ENCODE results near the gene SGCD.

Gene SGCD

DNA sequence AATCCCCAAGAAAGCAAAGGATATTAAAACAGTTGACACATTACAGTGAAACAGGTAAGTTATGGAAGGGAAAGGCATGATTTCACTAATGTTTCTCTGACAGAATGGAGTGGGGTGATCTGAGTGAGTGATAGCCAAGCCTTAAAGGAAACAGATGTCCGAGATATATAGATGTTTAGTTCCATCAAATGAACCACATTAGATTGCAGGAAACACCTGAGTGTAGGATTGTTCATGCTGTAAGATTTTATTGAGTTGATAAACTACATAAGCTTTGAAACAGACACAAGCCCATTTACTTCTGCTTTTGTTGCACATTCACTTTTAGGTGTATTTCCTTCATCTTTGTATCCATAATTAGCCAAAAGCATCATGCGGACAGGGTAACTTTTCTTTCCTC, 356.0 kb downstream of the SGCD start:
- in situ Hi-C loops (cut with HindIII; ENCODE audit: low sequenced_read_pairs) = no loop called here

DNA sequence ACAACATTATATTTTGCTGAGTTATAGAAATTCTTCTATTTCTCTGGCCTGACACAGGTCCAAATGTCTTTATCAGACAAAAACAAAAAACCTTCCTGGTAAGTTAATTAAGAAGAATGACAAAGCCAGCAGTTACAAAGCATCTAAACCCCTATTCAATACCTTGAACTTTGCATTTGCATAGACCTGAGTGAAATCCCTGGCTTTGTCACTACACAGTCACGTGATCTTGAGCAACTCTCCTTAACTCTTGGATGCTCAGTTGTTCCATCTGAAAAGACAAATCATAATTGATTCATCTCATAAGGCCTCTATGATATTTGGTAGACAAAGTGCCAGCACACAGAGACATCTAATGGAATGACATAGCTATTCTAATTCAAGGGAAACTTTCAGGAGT, 356.5 kb downstream of the SGCD start:
- in situ Hi-C loops (cut with HindIII; ENCODE audit: low sequenced_read_pairs) = no loop called here

DNA sequence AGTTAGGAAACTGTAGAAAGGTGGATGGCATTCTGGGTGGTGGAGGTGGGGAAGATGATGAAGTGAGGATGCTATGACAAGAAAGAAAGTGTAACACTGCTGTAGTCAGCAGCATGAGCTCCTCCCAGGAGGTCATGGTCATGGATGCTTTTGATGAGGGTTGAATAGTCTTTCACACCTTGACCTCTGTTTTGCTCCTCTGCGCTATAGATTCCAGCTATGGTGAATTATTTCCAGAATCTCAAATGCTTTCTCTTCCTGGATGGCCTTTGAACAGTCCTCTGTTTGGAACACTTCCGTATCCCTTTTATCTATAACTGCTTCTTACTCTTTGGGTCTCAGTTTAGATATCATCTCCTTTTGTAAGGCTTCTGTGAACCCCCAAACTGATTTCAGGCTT, 357.3 kb downstream of the SGCD start:
- in situ Hi-C loops (cut with HindIII; ENCODE audit: low sequenced_read_pairs) = no loop called here

DNA sequence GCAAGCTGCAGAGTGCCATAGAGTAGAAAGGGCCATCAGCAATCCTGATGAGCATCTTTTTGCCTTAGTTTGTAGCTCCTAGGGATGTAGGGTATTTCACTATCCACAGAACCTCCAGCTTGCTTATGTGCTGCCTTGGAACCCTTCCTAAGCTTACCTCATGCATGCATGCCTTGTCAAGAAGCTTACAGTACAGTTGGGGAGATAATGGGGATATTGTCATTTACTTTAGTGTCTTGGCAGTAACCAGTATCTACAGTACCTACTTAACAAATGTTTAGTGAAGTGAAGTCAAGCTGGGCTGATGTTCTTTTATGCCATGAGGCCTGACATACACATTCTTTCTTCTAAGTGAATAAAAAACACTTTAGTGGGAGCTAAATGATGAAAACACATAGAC, 358.5 kb downstream of the SGCD start:
- in situ Hi-C loops (cut with HindIII; ENCODE audit: low sequenced_read_pairs) = no loop called here

DNA sequence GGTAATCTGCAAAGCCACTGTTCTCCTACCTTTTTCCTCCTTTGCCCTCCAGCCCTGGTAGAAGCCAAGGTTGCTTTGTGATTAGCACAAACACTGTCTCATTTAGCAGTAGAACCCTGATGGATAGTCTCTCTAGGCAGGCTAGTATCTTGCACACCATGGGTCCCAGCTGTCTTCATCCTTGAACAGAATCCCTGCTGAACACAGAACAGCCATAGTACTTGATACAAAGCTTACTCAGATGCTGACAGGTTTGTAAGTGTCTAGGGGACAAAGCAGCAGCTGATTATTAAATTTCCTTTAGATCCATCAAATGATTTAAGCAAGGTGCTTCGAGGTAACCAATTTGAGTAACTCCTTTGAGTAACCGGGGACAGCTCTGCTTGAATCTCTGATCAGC, 359.4 kb downstream of the SGCD start:
- in situ Hi-C loops (cut with HindIII; ENCODE audit: low sequenced_read_pairs) = no loop called here

DNA sequence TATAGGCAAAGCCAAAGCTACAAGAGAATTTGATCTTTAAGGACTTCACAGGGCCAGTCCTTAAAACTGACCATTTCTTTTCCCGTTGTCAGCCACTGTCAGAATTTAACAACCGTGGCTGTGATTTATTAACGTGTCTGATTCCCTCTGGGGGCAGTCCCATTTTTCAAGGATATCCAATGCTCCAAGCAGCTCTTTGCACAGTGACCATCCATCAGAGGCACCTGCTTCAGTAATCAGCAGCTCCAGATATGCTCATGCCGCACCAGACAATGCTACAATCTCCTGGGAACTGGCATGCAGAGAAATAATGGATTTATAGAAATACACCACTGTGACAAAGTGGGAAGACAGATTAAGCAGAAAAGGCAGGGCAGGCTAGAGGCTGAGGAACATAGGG, 359.8 kb downstream of the SGCD start:
- in situ Hi-C loops (cut with HindIII; ENCODE audit: low sequenced_read_pairs) = no loop called here

DNA sequence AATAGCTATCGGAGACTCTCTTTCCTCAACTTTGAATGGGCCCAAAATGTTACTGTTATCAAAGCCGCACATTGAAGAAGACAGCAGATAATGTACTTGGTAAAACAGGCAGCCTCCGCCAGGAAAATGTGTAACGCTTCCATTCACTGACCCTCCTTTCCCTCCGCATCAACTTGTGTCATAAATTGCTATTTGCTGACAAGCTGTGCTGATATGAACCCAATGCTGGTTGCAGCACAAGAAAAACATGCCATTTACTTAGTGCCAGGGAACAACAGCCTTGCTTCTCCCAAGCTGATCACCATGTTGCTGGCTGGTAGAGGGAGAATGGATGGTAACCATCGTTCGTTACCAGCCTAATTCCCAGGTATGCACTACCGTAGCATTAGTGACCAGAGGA, 360.6 kb downstream of the SGCD start:
- in situ Hi-C loops (cut with HindIII; ENCODE audit: low sequenced_read_pairs) = no loop called here

DNA sequence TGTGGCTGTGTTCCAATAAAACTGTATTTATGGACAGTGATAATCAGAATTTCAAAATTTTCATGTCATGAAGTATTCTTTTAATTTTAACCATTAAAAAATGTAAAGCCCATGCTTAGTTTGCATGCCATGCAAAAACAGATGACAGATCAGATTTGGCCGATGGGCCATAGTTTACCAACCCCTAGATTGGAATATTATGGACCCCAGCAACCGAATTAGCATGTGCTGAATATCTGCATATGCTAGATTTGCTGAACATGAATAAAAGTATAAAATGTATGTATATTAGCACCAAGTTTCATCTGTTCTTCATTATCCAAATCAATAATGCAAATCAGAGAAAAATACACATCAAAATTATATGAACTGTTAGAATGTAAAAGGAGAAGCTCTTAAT, 364.6 kb downstream of the SGCD start:
- in situ Hi-C loops (cut with HindIII; ENCODE audit: low sequenced_read_pairs) = no loop called here

DNA sequence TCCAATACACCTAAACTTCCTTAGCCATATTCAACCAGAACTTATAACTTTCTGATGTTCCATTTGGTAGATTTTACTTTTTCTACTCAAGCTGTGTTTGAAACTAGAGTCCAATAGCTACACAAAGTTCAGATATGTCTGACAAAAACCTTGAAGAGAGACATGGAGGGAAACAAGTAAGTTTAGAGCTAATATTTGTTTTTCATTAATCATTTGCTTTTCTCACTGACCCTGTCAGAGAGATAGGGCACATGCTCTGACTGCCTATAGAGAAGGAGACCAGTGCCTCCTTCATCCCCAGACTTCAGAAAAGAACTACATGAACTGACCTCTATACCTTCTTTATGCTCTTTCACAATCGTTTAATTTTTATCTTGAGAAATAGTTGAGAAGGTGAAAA, 366.1 kb downstream of the SGCD start:
- in situ Hi-C loops (cut with HindIII; ENCODE audit: low sequenced_read_pairs) = no loop called here

DNA sequence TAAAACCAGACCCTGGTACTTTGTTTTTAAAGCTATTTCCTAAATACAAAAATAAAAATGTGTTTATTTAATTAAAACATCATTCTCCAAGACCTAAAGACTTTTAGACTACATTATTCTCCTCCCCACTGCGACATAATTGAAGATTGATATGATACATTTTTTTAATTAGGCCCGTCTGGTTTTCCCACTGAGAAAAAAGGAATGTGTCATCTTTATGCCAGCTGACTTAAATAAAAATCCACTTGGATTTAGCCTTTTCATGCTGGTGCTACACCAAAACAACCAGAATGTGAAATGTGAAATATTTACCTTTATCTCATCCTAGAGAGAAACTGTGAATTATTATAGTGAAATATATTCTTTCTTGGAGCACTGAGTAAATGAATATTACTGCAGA, 367.6 kb downstream of the SGCD start:
- in situ Hi-C loops (cut with HindIII; ENCODE audit: low sequenced_read_pairs) = no loop called here

DNA sequence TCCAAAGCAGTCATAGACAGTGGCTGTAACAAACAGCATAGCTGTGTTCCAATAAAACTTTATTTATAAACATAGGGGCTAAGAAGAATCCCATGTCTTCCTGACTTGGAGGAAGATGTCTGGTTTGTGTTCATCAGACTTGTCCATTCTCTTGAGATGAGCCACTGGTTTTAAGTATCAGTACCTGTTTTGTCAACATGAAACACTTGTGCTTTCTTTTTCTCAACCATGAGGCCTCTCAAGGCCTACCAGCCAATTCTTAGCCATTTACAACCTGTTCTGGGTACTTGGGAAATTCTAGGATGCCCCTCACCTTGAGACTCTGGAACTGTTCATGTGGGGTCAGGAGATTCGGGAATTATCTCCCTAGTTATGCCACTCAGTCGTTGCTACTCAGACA, 368.8 kb downstream of the SGCD start:
- in situ Hi-C loops (cut with HindIII; ENCODE audit: low sequenced_read_pairs) = no loop called here

DNA sequence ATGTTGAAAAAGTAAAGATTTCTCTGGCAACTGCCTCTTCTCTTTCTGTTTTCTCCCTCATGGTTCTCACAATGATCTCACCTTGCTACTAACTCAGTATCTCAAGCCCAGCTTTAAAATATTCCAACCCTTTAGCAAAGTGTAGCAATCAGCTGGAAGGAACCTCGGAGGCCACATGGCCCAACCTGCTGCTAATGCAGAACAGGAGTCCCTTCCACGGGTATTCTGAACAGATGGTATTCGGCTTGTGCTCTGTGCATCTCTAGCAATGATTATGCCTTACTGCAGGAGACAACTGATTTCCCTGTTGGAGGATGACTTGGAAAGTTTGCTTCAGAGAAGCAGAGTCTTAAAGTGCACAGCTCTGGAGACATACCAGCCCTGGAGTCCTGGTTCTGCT, 371.4 kb downstream of the SGCD start:
- in situ Hi-C loops (cut with HindIII; ENCODE audit: low sequenced_read_pairs) = no loop called here

DNA sequence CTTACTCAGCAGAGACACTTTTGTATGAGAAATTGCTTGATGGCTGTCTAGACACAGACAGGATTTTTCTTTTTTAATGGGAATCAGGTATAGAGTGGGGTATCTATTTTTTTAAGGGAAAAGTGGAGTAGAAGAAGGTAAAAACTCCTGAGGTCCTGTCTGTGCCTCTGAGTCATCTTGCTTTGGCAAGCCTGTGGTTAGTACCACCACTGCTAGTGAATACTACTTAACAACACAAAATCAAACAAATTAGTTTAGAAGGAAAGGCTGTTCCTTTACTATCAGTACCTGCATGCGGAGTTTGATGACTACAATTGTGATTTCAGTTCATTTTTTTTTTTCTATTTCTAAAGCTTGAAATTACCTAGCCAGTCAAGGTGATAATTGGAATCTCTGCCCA, 372.2 kb downstream of the SGCD start:
- in situ Hi-C loops (cut with HindIII; ENCODE audit: low sequenced_read_pairs) = no loop called here

DNA sequence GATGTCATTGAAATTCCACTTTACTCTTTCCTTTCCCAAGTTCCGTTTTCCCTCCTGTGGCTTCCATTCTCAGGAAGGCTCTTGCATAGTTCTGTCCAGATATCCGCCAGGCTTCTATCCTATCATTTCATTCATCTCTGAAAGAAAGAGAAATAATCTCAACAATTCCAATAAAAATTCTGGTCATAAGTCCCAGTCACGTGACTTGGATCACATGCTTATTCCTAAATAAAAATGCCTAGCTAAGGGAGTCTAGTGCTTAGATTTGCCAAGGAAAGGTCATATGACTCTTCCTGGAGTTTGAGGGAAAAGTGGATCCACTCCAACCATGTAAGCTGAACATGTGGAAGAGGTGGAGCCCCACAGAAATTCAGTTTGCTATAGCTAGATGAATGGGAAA, 377.2 kb downstream of the SGCD start:
- in situ Hi-C loops (cut with HindIII; ENCODE audit: low sequenced_read_pairs) = no loop called here

DNA sequence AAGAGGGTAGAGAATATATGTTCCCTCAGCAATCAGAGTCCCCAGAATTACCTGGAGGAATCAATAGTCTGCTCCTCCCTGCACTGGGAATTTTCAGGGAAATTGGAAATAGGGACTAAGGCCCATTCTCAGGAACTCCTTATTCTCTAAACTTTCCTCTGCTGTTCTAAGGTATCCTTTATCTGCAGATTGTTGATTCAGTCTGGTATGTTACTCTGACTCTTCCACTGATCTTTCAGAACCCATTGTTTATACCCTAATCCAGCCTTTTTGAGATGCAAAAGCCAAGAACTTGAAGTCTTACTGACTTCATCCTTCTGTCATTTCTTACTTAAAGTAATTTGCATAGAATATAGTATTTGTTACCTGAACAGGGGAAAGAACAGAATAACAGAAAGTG, 379.7 kb downstream of the SGCD start:
- in situ Hi-C loops (cut with HindIII; ENCODE audit: low sequenced_read_pairs) = no loop called here

DNA sequence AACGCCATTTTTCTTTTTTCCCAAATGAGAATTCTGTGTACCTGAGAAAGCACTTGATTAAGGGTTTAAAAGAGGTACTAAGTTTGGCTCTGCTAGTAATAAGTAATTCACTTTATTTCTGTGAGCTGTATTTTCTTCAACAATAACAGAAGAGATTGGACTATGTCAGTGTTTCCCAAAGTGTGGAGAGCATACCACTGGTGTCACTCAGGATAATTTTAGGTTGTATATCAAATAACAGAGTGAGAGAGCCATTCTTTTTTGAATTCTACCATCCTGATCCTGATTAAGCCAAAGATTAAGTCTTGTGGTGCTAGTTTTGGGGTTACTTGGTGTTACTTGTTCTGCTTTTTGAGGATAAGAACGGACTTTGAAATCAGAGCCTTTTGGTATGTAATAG, 380.8 kb downstream of the SGCD start:
- in situ Hi-C loops (cut with HindIII; ENCODE audit: low sequenced_read_pairs) = no loop called here

DNA sequence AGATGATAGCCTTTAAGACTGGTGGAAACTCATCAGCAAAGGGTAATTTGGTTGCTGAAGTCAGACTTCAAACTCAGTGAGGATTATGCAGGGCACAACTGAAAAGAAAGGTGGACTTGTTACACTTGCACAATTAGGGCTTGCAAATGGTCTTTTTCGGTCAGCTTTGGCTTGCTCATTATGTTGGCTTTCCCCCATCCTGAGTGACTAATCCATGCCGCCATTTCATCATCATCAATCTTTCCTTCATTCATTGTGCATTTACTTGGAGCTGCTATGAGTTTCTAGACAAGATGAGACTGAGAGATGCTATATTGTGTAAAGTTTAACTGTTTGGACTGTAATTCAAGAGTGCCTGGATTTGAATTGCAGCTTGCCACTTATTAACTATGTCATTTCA, 388.3 kb downstream of the SGCD start:
- in situ Hi-C loops (cut with HindIII; ENCODE audit: low sequenced_read_pairs) = loop anchor here (5.0 kb wide), 1 partner anchor 618 kb away; no protein-coding TSS in a partner anchor

DNA sequence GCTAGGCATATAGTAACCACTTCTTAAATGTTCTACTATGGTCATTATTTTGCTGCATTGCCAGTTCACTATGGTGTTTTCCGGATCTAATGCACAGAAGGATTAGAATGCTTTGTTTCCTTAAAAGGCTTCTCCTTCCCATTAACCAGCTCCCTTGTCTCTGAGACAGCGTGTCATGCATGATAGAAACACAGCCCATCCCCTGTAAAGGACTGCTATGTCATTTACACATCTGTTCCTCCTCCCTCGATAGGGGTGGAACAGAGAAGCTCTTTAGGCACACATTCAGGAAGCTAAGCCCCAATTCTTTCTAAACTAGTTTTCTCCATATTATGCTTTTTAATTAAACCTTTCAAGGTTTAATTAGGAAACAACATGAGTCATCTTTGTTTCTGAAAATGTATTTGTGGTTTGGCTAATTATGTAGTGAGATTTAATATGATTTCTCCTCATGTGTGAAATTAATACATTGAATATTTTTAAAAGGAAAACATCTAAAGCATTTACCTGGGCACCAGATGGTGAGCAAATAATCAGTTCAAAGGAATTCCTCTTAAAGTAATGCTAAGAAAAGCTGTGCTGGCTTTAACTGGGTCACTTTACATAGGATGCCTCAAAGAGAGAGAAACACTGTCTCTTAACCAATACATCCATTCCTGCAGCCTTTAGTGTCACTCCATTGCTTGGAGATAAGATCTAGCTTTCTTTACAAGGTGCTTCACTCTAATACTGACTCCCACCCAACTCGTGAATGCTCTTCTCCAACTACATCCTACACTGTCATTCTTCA, 389.8 kb downstream of the SGCD start:
- in situ Hi-C loops (cut with HindIII; ENCODE audit: low sequenced_read_pairs) = loop anchor here (5.0 kb wide), 1 partner anchor 619 kb away; no protein-coding TSS in a partner anchor

DNA sequence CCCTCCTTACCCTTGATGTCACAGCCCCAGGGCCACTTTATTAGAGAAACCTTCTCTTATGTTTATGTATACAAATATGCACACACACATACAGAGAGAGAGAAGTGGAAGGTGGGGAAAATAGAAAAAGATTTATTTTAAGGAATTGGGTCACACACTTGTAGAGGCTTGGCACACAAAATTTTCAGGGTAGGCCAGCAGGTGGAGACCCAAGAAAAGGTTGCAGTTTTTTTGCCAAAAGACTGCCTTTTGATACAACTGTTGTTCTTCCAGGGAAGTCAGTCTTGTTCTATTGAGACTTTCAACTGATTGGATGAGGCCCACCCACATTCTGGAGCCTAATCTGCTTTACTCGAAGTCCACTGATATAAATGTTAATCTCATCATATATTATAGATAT, 392.0 kb downstream of the SGCD start:
- in situ Hi-C loops (cut with HindIII; ENCODE audit: low sequenced_read_pairs) = loop anchor here (5.0 kb wide), 1 partner anchor 622 kb away; no protein-coding TSS in a partner anchor

DNA sequence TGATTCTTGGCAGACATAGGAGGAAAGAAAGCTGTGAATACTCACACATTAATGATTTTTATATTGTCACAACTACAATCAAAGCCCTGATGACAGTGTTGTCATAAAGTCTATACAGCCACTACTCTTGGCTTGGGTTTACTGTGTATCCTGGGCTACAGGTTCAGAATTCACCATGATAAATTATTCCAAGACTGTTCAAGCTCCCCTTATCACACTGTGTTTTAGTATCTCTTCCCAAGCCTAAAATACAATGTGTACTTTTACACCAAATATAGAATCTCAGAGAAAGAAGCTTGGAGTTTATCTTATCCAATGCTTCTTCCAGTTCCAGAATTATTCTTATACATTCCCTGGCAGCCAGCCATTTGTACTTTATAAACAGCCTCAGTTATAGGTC, 395.4 kb downstream of the SGCD start:
- in situ Hi-C loops (cut with HindIII; ENCODE audit: low sequenced_read_pairs) = no loop called here

DNA sequence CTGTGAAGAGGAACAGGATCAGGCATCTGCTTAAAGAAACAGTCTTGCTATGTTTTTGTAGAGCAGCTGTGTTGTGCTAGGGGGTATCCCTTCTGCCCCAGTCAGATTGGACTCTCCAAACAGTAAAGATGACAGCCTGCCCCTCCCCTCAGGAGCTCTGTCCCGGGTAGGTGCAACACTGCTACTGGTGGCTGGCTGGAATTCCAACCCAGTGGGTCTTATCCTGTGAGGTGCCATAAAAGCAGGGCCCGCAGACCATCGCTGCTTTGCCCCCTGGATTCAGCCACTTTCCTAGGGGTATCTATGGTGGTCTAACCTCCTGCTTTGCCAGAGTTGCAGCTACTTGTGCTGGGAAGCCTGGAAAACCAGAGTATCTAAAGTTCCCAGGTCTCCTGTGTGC, 408.5 kb downstream of the SGCD start:
- in situ Hi-C loops (cut with HindIII; ENCODE audit: low sequenced_read_pairs) = no loop called here

DNA sequence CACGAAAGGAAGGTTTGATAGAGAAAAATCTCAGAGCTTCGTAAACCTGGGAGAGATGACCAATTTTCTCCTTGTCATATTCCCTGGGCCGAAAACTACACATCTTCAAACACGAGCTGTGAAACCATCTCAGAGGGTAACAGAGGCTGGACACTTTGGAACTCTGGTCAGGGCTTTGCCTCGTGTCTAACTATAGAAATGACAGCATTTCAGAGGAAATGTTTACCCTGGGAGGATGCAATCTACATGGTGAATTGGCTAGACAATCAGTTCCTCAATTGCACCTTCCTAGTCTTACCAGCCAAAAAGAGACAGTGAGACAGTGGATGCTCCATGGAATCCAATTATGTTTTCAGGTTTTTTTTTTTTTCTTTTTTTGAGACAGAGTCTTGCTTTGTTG, 414.6 kb downstream of the SGCD start:
- in situ Hi-C loops (cut with HindIII; ENCODE audit: low sequenced_read_pairs) = no loop called here

DNA sequence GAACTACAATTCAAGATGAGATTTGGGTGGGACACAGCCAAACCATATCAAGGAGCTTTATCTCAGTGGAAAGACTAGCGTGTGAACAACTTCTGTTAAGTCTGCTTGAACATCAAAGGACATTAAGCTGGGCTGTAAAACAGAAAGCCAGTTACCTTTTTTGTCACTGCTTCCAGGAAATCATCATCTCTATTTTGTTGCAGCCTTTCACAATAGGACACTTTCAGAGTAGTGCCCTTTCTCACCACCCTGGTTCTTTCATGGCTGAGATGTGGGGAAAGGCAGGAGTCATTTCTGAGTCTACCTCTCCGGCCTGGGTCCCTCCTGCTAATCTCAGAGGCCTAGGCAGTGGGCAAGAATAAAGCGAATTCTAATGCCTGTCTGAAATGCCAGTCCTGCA, 426.9 kb downstream of the SGCD start:
- in situ Hi-C loops (cut with HindIII; ENCODE audit: low sequenced_read_pairs) = no loop called here

All from endothelial cell of hepatic sinusoid (primary cell).